DOHH2 (cell line): ENCODE data around the gene VILL.
A peak's percentile ranks its signal among the peaks of the same experiment; 100 is the strongest.

Source experiments
- H3F3A ChIP-seq: fragments of 200-600 bp; sonication (generic), shearing (Covaris generic); 2 replicates; pipeline ENCODE4 v1.6.0; 2016; ENCODE audit warnings: antibody characterized with exemption, mild to moderate bottlenecking; ENCODE audit not compliant: control insufficient read depth, insufficient read depth
- H3K27ac ChIP-seq: fragments of 200-600 bp; sonication (generic); 2 replicates; pipeline ENCODE4 v1.5.1; 2014; ENCODE audit warnings: low read depth, mild to moderate bottlenecking, low read length, moderate library complexity
- H3K27me3 ChIP-seq: fragments of 200-600 bp; sonication (generic); 2 replicates; pipeline ENCODE4 v1.6.1; 2014; ENCODE audit warnings: mild to moderate bottlenecking, low read length, mixed read lengths; ENCODE audit not compliant: control insufficient read depth
- H3K36me3 ChIP-seq: fragments of 200-600 bp; sonication (generic); 2 replicates; pipeline ENCODE4 v1.6.1; 2014; ENCODE audit warnings: mild to moderate bottlenecking, low read length, moderate library complexity, mixed read lengths; ENCODE audit not compliant: control insufficient read depth
- H3K4me1 ChIP-seq: fragments of 200-600 bp; sonication (generic); 2 replicates; pipeline ENCODE4 v1.6.1; 2014; ENCODE audit warnings: mild to moderate bottlenecking, low read length, mixed read lengths; ENCODE audit not compliant: control insufficient read depth
- H3K4me2 ChIP-seq: fragments of 200-600 bp; sonication (generic); 2 replicates; pipeline ENCODE4 v1.6.0; 2014; ENCODE audit warnings: mild to moderate bottlenecking, low read length, moderate library complexity
- H3K4me3 ChIP-seq: fragments of 200-600 bp; sonication (generic); 2 replicates; pipeline ENCODE4 v1.5.1; 2014; ENCODE audit warnings: mild to moderate bottlenecking, low read length, mixed read lengths
- H3K79me2 ChIP-seq: fragments of 200-600 bp; sonication (generic); 2 replicates; pipeline ENCODE4 v1.6.1; 2014; ENCODE audit warnings: mild to moderate bottlenecking, low read length, mixed read lengths; ENCODE audit not compliant: control insufficient read depth
- H3K9me2 ChIP-seq: fragments of 200-600 bp; sonication (generic); replicated peaks from 2 replicates; pipeline ENCODE4 v1.6.1; 2014; ENCODE audit warnings: mild to moderate bottlenecking, low read length, mixed read lengths; ENCODE audit not compliant: control insufficient read depth
- H3K9me3 ChIP-seq: fragments of 200-600 bp; sonication (generic); 2 replicates; pipeline ENCODE4 v1.6.1; 2014; ENCODE audit warnings: antibody characterized with exemption, low read length, mixed read lengths; ENCODE audit not compliant: control insufficient read depth, insufficient read depth
- H4K20me1 ChIP-seq: fragments of 200-600 bp; sonication (generic); 2 replicates; pipeline ENCODE4 v1.6.0; 2014; ENCODE audit warnings: low read depth, mild to moderate bottlenecking, antibody characterized with exemption, low read length, moderate library complexity; ENCODE audit not compliant: control insufficient read depth, insufficient read depth
- CTCF ChIP-seq: fragments of 200-600 bp; sonication (generic); IDR thresholded peaks from one replicate; pipeline ENCODE4 v1.5.1; 2014; ENCODE audit warnings: antibody characterized with exemption, mild to moderate bottlenecking, low read depth, low read length; ENCODE audit not compliant: poor library complexity, severe bottlenecking
- EZH2phosphoT487 ChIP-seq: fragments of 200-600 bp; sonication (generic); IDR thresholded peaks from 2 replicates; pipeline ENCODE4 v1.6.1; 2017; ENCODE audit warnings: borderline replicate concordance, mild to moderate bottlenecking, antibody characterized with exemption, low read length, moderate library complexity, mixed read lengths

VILL gene

DNA sequence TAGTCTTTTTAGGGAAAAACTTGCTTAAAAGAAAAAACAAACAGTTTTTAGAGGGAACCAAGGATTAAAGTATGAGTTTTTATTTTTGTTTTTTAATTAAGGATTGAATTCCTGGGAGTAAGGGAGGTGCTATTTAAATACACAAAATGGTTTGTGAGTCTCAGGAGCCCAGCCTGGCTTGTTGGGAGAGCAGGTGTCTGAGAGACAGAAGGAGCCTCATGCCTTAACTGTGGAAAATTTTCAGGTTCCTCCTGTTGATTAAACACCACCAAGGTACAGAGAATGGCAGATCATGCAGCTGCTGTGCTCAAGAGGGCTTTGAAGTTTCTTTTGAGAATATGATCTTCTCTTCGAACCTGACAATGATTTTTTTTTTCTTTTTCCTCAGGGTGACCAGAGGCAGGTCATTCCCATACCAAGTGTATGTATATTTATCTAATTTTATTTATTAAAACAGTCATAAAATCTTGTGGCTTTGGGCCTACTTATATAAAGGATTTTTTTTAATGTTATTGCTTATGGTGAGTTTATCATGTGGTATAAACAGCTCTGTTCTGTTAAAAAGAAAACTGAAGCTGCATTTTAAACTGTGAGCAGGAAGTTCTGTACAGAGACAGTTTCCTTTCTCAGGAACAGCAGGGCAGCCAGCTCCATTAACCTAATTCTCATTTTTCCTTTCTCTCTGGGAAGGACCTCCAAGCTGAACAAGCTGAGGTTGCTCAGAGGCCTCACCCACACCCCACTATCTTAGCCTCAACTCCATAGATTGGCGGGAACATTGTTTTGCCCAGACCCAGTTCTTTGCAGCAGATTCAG is 33.7 kb upstream of the VILL start:
- no peak for TF ChIP-seq EZH2phosphoT487
- TF ChIP-seq CTCF, result no peak
- no peak overlapping the region for H3K4me3 ChIP-seq
- no peaks in the 10 kb centered on the region for H4K20me1 ChIP-seq
- H3K27me3 ChIP-seq, result no peaks in the 10 kb centered on the region
- H3F3A ChIP-seq, result no peaks in the 10 kb centered on the region
- no peaks in the 10 kb centered on the region for H3K9me3 ChIP-seq
- H3K27ac ChIP-seq, result no peak overlapping the region
- peak overlapping the region; percentile 35 for H3K4me2 ChIP-seq
- H3K36me3 ChIP-seq, result no peaks in the 10 kb centered on the region
- H3K79me2 ChIP-seq, result no peaks in the 10 kb centered on the region
- H3K4me1 ChIP-seq, result peaks cover 23% of the 10 kb centered on the region
- no peaks in the 10 kb centered on the region for H3K9me2 ChIP-seq

GRCh38 chr3:37957539-37957936 is 33.0 kb upstream of the VILL start:
- no peak for TF ChIP-seq CTCF
- no peak for TF ChIP-seq EZH2phosphoT487
- Histone ChIP-seq H3K9me3 (no peaks in the 10 kb centered on the region), H3K27ac (no peak overlapping the region), H3K4me1 (peaks cover 23% of the 10 kb centered on the region), H3K36me3 (no peaks in the 10 kb centered on the region), H3K9me2 (no peaks in the 10 kb centered on the region), H3K4me3 (no peak overlapping the region), H3K79me2 (no peaks in the 10 kb centered on the region), H3K4me2 (no peak overlapping the region), H3F3A (no peaks in the 10 kb centered on the region), H4K20me1 (no peaks in the 10 kb centered on the region), H3K27me3 (no peaks in the 10 kb centered on the region; the same call in 1 of the 2 replicates)

- H3K4me3 ChIP-seq, result no peak overlapping the region
- no peaks in the 10 kb centered on the region for H3K79me2 ChIP-seq
- H3K4me1 ChIP-seq, result peaks cover 9% of the 10 kb centered on the region
- peaks cover 15% of the 10 kb centered on the region for H3K27me3 ChIP-seq
- TF ChIP-seq CTCF (no peak), EZH2phosphoT487 (no peak)
- H3K4me2 ChIP-seq, result no peak overlapping the region
- no peaks in the 10 kb centered on the region for H3K9me2 ChIP-seq
- H3F3A ChIP-seq, result no peaks in the 10 kb centered on the region
- H4K20me1 ChIP-seq, result no peaks in the 10 kb centered on the region
- H3K36me3 ChIP-seq, result no peaks in the 10 kb centered on the region
- H3K27ac ChIP-seq, result no peak overlapping the region
- no peaks in the 10 kb centered on the region for H3K9me3 ChIP-seq
These were observed 28.8 kb upstream of the VILL start for GRCh38 chr3:37961622-37962431.
